Measurements from ENCODE around the gene TATDN2. TPM values are rescaled to one million over a fixed set of nuclear protein-coding genes. Genes with fewer than 3 reads are reported as not detected.
A peak's percentile ranks its signal among the peaks of the same experiment; 100 is the strongest.

The TATDN2 gene
- total and polyA plus RNA-seq, 10 donors: 15.4 to 56.1 (median 36.0) TPM

DNA sequence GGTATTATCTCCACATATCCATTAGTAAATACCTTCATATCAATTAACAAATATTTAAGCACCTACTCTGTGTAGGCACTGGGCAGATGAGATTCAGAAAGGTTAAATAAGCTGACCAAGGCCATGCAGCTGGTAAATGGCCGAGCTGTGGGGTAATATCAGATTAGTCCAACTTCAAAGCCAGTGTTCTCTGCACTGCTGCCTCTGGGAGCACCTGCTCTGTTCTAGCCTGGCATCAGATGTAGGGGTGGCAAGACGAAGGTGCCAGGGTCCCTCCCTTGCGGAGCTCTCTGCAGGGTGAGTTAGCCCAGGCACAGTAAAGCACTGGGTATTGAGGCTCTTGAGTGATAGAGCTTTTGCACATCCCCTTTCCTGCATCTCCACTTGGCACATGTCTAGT is 5.5 kb downstream of the TATDN2 start:
- Histone ChIP-seq H3K27me3 (replicated peaks in 1 of 7) (no peaks in the 10 kb centered on the region), H3K36me3 (peaks cover 0 to 84% (median 31%) of the 10 kb centered on the region in 6 donors), H3K4me3 (no peak overlapping the region), H3K9me3 (no peaks in the 10 kb centered on the region), H3K27ac (peak overlapping the region in 1 of 8 donors; percentile 5), H3K4me1 (peaks cover 16 to 87% (median 62%) of the 10 kb centered on the region in 6 donors)
- TF ChIP-seq POLR2AphosphoS5 (IDR thresholded peaks at IDR 0.05): no peak
- no peak for TF ChIP-seq POLR2A (IDR thresholded peaks at IDR 0.05)
- TF ChIP-seq, protein P1, sequence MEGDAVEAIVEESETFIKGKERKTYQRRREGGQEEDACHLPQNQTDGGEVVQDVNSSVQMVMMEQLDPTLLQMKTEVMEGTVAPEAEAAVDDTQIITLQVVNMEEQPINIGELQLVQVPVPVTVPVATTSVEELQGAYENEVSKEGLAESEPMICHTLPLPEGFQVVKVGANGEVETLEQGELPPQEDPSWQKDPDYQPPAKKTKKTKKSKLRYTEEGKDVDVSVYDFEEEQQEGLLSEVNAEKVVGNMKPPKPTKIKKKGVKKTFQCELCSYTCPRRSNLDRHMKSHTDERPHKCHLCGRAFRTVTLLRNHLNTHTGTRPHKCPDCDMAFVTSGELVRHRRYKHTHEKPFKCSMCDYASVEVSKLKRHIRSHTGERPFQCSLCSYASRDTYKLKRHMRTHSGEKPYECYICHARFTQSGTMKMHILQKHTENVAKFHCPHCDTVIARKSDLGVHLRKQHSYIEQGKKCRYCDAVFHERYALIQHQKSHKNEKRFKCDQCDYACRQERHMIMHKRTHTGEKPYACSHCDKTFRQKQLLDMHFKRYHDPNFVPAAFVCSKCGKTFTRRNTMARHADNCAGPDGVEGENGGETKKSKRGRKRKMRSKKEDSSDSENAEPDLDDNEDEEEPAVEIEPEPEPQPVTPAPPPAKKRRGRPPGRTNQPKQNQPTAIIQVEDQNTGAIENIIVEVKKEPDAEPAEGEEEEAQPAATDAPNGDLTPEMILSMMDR (IDR thresholded peaks at IDR 0.05 in 8 of 11, conservative IDR thresholded peaks at IDR 0.05 in 3 of 11): no peak
- intact Hi-C loops (cut with DNase I; ENCODE audit: low total_unique reads): no loop called here
- WGBS, 5 donors: 92 to 94% (median 93%) methylated on average over 3 of the region's 3 CpGs
- DNase-seq: peak; percentile 38

DNA sequence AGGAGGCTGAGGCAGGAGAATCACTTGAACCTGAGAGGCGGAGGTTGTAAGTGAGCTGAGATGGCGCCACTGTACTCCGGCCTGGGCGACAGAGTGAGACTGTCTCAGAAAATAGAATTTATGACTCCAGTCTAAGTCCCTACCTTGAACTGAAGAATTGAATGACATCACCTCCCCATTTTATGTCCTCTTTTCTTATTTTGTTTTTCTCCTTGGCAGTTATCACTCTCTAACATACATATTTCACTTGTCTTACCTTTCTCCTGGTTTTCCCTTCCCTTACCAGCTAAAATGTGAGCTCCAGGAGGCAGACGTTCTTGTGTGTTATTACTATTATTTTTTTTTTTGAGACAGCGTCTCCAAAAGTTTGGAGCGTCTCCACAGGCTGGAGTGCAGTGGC is 7.6 kb downstream of the TATDN2 start:
- intact Hi-C loops (cut with DNase I; ENCODE audit: low total_unique reads): no loop called here
- peaks cover 3 to 87% (median 41%) of the 10 kb centered on the region in 6 donors for H3K4me1 ChIP-seq
- H3K9me3 ChIP-seq: no peaks in the 10 kb centered on the region
- no peaks in the 10 kb centered on the region for H3K27me3 ChIP-seq (replicated peaks in 1 of 7)
- TF ChIP-seq POLR2A (IDR thresholded peaks at IDR 0.05) (no peak), POLR2AphosphoS5 (IDR thresholded peaks at IDR 0.05) (no peak)
- TF ChIP-seq, protein P1 (IDR thresholded peaks at IDR 0.05 in 8 of 11, conservative IDR thresholded peaks at IDR 0.05 in 3 of 11): no peak
- peaks cover 0 to 100% (median 47%) of the 10 kb centered on the region in 6 donors for H3K36me3 ChIP-seq
- no peak overlapping the region for H3K4me3 ChIP-seq
- H3K27ac ChIP-seq: peak overlapping the region in 1 of 8 donors; percentile 40
- no peak for DNase-seq
- 80 to 97% (median 95%) methylated on average over 7 of the region's 7 CpGs for WGBS, 5 donors

DNA sequence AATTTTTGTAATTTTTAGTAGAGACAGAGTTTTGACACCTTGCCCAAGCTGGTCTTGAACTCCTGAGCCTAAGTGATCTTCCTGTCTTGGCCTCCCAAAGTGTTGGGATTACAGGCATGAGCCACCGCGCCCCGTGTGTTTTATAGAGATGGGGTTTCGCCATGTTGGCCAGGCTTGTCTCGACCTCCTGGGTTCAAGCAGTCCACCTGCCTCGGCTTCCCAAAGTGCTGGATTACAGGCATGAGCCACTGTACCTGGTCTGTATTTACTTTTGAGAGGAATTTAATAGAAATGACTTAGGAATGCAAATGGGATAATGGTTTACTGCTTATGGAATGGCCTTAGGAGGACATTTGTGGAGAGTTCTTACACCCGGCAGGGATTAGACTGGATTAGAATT is 10.8 kb downstream of the TATDN2 start:
- H3K4me1 ChIP-seq: peaks cover under 1 to 86% (median 38%) of the 10 kb centered on the region in 6 donors
- intact Hi-C loops (cut with DNase I; ENCODE audit: low total_unique reads): no loop called here
- no peaks in the 10 kb centered on the region for H3K27me3 ChIP-seq (replicated peaks in 1 of 7)
- H3K9me3 ChIP-seq: no peaks in the 10 kb centered on the region
- H3K4me3 ChIP-seq: no peak overlapping the region
- WGBS, 5 donors: 88 to 97% (median 96%) methylated on average over 7 of the region's 7 CpGs
- peaks cover 0 to 100% (median 50%) of the 10 kb centered on the region in 6 donors for H3K36me3 ChIP-seq
- DNase-seq: peak; percentile 9
- H3K27ac ChIP-seq: peak overlapping the region in 1 of 8 donors; percentile 1
- TF ChIP-seq POLR2AphosphoS5 (IDR thresholded peaks at IDR 0.05) (no peak), POLR2A (IDR thresholded peaks at IDR 0.05) (no peak)
- TF ChIP-seq, protein P1 (IDR thresholded peaks at IDR 0.05 in 8 of 11, conservative IDR thresholded peaks at IDR 0.05 in 3 of 11): no peak

DNA sequence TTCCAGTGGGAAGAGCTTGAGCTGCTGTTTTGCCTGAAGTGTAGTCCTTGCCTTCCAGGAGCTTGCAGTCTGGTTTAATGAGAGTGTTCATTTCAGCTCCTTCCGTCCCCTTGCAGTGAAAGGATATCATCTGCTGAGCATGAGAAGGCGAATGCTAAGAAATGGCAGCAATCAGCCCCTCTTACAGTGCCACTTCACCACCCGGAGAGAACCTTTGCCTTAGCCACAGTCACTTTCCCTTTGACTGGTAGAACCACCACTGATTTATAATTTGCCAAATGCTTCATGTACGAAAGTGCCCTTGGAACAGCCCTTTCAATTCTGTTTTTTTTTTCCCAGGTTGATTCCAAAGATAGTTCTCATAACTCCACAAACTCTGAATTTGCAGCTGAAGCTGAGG is 11.5 kb downstream of the TATDN2 start:
- H3K36me3 ChIP-seq: peaks cover 0 to 100% (median 48%) of the 10 kb centered on the region in 6 donors
- DNase-seq: peak; percentile 13
- H3K4me3 ChIP-seq: no peak overlapping the region
- no peaks in the 10 kb centered on the region for H3K9me3 ChIP-seq
- intact Hi-C loops (cut with DNase I; ENCODE audit: low total_unique reads): no loop called here
- H3K27ac ChIP-seq: peak overlapping the region in 1 of 8 donors; percentile 1
- peaks cover 6 to 86% (median 37%) of the 10 kb centered on the region in 6 donors for H3K4me1 ChIP-seq
- WGBS, 5 donors: 77 to 88% (median 80%) methylated on average over 4 of the region's 4 CpGs
- H3K27me3 ChIP-seq (replicated peaks in 1 of 7): no peaks in the 10 kb centered on the region
- TF ChIP-seq, protein P1 (IDR thresholded peaks at IDR 0.05 in 8 of 11, conservative IDR thresholded peaks at IDR 0.05 in 3 of 11): no peak
- no peak for TF ChIP-seq POLR2A (IDR thresholded peaks at IDR 0.05)
- no peak for TF ChIP-seq POLR2AphosphoS5 (IDR thresholded peaks at IDR 0.05)

Measured in spleen (tissue), 11 donors.